K562 (cell line): ENCODE data around the gene LCN12. TPM values are rescaled to one million over a fixed set of nuclear protein-coding genes. Genes with fewer than 3 reads are reported as not detected.

Experiments
- NR1H2 ChIP-seq: sonication (generic); formaldehyde crosslinking; IDR thresholded peaks from 2 replicates; pipeline ENCODE4 v1.4.0; 2020; ENCODE audit warnings: mild to moderate bottlenecking, missing genetic modification reagents
- SRSF1 ChIP-seq: fragments of 200-400 bp; formaldehyde crosslinking; IDR thresholded peaks from 2 replicates; pipeline ENCODE4 v1.6.1; 2017; ENCODE audit warnings: mild to moderate bottlenecking, low read depth, low read length, moderate library complexity
- TAF15 ChIP-seq: fragments of 200-400 bp; formaldehyde crosslinking; IDR thresholded peaks from 2 replicates; pipeline ENCODE4 v1.6.1; 2017; ENCODE audit warnings: mild to moderate bottlenecking, low read depth, low read length, moderate library complexity
- ZFX ChIP-seq: sonication (generic); formaldehyde crosslinking; IDR thresholded peaks from 2 replicates; pipeline ENCODE4 v1.8.0; 2022; ENCODE audit warnings: mild to moderate bottlenecking, missing genetic modification reagents, moderate library complexity
- ZNF695 ChIP-seq: fragments of 450-650 bp; formaldehyde crosslinking; IDR thresholded peaks from 2 replicates; pipeline ENCODE4 v1.4.0; 2020; ENCODE audit warnings: mild to moderate bottlenecking, moderate library complexity
- polyA plus RNA-seq, 8 experiments: library from polyadenylated mRNA; depleted of rRNA in 4 of 8; stranded (reverse) in 5 of 8; unstranded in 3 of 8; fragments of >200 nt; fragmentation: Nextera tagmentation in 2 of 8; fragmentation: Illumina TruSeq in 1 of 8; extraction: Ambion mirVana in 2 of 8; extraction: Trizol in 1 of 8; gene quantifications; 2 replicates each; pipeline versions ENCODE4 v1.2.1 to v1.2.3, GENCODE V29; 2011 to 2014; ENCODE audit warnings: inconsistent platforms in 1 of 8, missing spikeins in 1 of 8
- total RNA-seq, 7 experiments: library from RNA; depleted of rRNA in 6 of 7; stranded (reverse); fragments of >200 nt in 6 of 7; fragmentation: Illumina TruSeq in 2 of 7; extraction: Trizol in 2 of 7; gene quantifications; 2 replicates each; pipeline versions ENCODE4 v1.2.1 to v1.2.3, GENCODE V29; 2011 to 2021; ENCODE audit warnings: low replicate concordance in 1 of 7
- TF ChIP-seq, protein P1 (sequence below), 2 experiments: fragments of 450-650 bp in 1 of 2; sonication (generic) in 1 of 2; formaldehyde crosslinking in 1 of 2; IDR thresholded peaks; 2 replicates each; pipeline versions ENCODE4 v1.7.1 to v1.9.0; 2016 to 2022; ENCODE audit warnings: inconsistent platforms in 1 of 2, mild to moderate bottlenecking in 1 of 2, missing genetic modification reagents in 1 of 2
- TF ChIP-seq, protein P2 (sequence below): fragments of 250-450 bp; sonication (Bioruptor Pico); IDR thresholded peaks from 2 replicates; pipeline ENCODE4 v1.4.0; 2020
- TF ChIP-seq, protein P3 (sequence below): fragments of 250-450 bp; sonication (Bioruptor Pico); IDR thresholded peaks from 2 replicates; pipeline ENCODE4 v1.5.0; 2021
- TF ChIP-seq, protein P4 (sequence below): fragments of 450-650 bp; IDR thresholded peaks from 2 replicates; pipeline ENCODE4 v1.6.1; 2016; ENCODE audit warnings: low read depth, mild to moderate bottlenecking, moderate library complexity

The LCN12 gene
- total and polyA plus RNA-seq, 9 of the 15 experiments (the other 6 are each of a cell fraction or from before 2014, with no cell fraction given) = 0.05 TPM; not detected in 8

DNA sequence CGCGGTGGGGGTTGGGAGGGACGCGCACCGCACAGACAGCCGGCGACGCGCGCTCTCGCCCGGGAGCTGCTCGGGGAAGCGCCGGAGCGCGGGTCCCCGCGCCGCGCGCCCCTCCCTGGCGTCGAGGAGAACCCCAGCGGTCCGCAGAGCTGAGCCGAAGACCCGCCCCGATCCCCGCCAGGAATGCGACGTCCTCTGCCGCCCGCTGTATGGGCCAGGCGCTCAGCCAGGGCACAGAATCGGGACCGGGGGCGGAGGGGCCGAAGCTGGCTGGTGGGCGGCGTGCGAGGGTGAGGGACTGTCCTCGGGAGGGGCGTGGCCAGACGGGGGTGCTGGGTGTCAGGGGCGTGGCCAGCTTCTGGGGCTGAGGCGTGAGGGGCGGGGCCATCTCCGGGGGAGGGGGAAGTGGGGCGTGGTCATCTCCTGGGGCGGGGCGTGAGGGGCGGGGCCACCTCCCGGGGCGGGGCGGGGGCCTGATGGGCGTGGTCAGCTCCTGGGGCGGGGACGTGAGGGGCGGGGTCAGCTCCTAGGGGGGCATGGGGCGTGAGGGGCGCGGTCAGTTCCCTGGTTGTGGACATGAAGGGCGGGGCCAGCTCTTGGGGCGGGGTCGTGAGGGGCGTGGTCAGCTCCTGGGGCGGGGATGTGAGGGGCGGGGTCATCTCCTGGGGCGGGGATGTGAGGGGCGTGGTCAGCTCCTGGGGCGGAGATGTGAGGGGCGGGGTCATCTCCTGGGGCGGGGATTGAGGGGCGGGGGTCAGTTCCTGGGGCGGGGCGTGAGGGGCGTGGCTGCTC is 26.2 kb downstream of the LCN12 start (continued):
- TF ChIP-seq, protein P1, sequence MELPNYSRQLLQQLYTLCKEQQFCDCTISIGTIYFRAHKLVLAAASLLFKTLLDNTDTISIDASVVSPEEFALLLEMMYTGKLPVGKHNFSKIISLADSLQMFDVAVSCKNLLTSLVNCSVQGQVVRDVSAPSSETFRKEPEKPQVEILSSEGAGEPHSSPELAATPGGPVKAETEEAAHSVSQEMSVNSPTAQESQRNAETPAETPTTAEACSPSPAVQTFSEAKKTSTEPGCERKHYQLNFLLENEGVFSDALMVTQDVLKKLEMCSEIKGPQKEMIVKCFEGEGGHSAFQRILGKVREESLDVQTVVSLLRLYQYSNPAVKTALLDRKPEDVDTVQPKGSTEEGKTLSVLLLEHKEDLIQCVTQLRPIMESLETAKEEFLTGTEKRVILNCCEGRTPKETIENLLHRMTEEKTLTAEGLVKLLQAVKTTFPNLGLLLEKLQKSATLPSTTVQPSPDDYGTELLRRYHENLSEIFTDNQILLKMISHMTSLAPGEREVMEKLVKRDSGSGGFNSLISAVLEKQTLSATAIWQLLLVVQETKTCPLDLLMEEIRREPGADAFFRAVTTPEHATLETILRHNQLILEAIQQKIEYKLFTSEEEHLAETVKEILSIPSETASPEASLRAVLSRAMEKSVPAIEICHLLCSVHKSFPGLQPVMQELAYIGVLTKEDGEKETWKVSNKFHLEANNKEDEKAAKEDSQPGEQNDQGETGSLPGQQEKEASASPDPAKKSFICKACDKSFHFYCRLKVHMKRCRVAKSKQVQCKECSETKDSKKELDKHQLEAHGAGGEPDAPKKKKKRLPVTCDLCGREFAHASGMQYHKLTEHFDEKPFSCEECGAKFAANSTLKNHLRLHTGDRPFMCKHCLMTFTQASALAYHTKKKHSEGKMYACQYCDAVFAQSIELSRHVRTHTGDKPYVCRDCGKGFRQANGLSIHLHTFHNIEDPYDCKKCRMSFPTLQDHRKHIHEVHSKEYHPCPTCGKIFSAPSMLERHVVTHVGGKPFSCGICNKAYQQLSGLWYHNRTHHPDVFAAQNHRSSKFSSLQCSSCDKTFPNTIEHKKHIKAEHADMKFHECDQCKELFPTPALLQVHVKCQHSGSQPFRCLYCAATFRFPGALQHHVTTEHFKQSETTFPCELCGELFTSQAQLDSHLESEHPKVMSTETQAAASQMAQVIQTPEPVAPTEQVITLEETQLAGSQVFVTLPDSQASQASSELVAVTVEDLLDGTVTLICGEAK (IDR thresholded peaks at IDR 0.05) = no peak
- TF ChIP-seq, protein P1 (CRISPR knock-in tag; IDR thresholded peaks at IDR 0.05) = no peak
- TF ChIP-seq ZNF695 (CRISPR knock-in tag) = no peak
- TF ChIP-seq, protein P2, sequence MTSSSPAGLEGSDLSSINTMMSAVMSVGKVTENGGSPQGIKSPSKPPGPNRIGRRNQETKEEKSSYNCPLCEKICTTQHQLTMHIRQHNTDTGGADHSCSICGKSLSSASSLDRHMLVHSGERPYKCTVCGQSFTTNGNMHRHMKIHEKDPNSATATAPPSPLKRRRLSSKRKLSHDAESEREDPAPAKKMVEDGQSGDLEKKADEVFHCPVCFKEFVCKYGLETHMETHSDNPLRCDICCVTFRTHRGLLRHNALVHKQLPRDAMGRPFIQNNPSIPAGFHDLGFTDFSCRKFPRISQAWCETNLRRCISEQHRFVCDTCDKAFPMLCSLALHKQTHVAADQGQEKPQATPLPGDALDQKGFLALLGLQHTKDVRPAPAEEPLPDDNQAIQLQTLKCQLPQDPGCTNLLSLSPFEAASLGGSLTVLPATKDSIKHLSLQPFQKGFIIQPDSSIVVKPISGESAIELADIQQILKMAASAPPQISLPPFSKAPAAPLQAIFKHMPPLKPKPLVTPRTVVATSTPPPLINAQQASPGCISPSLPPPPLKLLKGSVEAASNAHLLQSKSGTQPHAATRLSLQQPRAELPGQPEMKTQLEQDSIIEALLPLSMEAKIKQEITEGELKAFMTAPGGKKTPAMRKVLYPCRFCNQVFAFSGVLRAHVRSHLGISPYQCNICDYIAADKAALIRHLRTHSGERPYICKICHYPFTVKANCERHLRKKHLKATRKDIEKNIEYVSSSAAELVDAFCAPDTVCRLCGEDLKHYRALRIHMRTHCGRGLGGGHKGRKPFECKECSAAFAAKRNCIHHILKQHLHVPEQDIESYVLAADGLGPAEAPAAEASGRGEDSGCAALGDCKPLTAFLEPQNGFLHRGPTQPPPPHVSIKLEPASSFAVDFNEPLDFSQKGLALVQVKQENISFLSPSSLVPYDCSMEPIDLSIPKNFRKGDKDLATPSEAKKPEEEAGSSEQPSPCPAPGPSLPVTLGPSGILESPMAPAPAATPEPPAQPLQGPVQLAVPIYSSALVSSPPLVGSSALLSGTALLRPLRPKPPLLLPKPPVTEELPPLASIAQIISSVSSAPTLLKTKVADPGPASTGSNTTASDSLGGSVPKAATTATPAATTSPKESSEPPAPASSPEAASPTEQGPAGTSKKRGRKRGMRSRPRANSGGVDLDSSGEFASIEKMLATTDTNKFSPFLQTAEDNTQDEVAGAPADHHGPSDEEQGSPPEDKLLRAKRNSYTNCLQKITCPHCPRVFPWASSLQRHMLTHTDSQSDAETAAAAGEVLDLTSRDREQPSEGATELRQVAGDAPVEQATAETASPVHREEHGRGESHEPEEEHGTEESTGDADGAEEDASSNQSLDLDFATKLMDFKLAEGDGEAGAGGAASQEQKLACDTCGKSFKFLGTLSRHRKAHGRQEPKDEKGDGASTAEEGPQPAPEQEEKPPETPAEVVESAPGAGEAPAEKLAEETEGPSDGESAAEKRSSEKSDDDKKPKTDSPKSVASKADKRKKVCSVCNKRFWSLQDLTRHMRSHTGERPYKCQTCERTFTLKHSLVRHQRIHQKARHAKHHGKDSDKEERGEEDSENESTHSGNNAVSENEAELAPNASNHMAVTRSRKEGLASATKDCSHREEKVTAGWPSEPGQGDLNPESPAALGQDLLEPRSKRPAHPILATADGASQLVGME (CRISPR knock-in tag) = no peak
- TF ChIP-seq SRSF1 = no peak
- TF ChIP-seq, protein P3, sequence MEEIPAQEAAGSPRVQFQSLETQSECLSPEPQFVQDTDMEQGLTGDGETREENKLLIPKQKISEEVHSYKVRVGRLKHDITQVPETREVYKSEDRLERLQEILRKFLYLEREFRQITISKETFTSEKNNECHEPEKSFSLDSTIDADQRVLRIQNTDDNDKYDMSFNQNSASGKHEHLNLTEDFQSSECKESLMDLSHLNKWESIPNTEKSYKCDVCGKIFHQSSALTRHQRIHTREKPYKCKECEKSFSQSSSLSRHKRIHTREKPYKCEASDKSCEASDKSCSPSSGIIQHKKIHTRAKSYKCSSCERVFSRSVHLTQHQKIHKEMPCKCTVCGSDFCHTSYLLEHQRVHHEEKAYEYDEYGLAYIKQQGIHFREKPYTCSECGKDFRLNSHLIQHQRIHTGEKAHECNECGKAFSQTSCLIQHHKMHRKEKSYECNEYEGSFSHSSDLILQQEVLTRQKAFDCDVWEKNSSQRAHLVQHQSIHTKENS (CRISPR knock-in tag) = no peak
- no peak for TF ChIP-seq NR1H2 (CRISPR knock-in tag)
- TF ChIP-seq, protein P4, sequence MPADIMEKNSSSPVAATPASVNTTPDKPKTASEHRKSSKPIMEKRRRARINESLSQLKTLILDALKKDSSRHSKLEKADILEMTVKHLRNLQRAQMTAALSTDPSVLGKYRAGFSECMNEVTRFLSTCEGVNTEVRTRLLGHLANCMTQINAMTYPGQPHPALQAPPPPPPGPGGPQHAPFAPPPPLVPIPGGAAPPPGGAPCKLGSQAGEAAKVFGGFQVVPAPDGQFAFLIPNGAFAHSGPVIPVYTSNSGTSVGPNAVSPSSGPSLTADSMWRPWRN = no peak
- TF ChIP-seq TAF15 = no peak
- TF ChIP-seq ZFX = 0 out of 2 replicates have a peak, but pooled peaks have one; percentile 0
